ENCODE results near the gene ANKS1B. TPM values are rescaled to one million over a fixed set of nuclear protein-coding genes. Genes with fewer than 3 reads are reported as not detected.

Gene ANKS1B
- total RNA-seq, 1 experiment from 2014 or later: 0.61 TPM

DNA sequence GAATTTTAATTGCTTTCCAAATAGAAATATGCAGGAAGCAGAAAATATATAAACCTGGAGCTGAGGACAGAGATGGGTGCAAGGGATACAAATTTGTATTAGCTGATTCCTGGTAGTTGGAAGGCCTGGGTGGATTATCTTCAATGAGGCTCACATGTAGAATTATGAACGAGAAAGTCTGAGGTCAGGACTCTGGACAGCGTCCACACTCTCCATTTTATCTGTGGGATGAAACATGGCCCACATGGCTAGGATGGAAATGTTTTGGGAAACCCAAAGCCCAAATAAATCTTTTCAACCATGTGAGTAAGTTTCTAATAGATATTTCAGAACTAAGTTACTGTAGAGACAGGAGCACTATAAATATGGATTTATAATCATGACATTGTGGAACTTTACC lies 1083.5 kb downstream of the ANKS1B start:
- Mint-ChIP-seq H3K36me3 (ENCODE audit: insufficient read depth, unreplicated experiment) (no peaks in the 10 kb centered on the region), H3K27me3 (ENCODE audit: insufficient read depth, unreplicated experiment) (peaks cover 6% of the 10 kb centered on the region), H3K4me3 (ENCODE audit: unreplicated experiment) (no peak overlapping the region), H3K9me3 (ENCODE audit: unreplicated experiment) (no peaks in the 10 kb centered on the region), H3K4me1 (ENCODE audit: low read depth, unreplicated experiment) (no peaks in the 10 kb centered on the region), H3K27ac (ENCODE audit: unreplicated experiment) (no peak overlapping the region)
- Histone ChIP-seq H3K4me3 (ENCODE audit: low read depth, low read length) (no peak overlapping the region), H3K9me3 (no peaks in the 10 kb centered on the region), H3K36me3 (ENCODE audit: control insufficient read depth, insufficient read depth, low read length) (no peaks in the 10 kb centered on the region), H3K4me1 (no peaks in the 10 kb centered on the region), H3K27me3 (replicated peaks; ENCODE audit: control insufficient read depth, insufficient read depth, low read length) (no peaks in the 10 kb centered on the region)
- intact Hi-C loops (cut with micrococcal nuclease; ENCODE audit: unreplicated experiment): no loop called here
- ChIA-PET CTCF (no interaction called here), POLR2A (no interaction called here)
- DNase-seq: no peak
- BruUV-seq (replicated peaks): no TSS peak
- TF ChIP-seq, protein P1, sequence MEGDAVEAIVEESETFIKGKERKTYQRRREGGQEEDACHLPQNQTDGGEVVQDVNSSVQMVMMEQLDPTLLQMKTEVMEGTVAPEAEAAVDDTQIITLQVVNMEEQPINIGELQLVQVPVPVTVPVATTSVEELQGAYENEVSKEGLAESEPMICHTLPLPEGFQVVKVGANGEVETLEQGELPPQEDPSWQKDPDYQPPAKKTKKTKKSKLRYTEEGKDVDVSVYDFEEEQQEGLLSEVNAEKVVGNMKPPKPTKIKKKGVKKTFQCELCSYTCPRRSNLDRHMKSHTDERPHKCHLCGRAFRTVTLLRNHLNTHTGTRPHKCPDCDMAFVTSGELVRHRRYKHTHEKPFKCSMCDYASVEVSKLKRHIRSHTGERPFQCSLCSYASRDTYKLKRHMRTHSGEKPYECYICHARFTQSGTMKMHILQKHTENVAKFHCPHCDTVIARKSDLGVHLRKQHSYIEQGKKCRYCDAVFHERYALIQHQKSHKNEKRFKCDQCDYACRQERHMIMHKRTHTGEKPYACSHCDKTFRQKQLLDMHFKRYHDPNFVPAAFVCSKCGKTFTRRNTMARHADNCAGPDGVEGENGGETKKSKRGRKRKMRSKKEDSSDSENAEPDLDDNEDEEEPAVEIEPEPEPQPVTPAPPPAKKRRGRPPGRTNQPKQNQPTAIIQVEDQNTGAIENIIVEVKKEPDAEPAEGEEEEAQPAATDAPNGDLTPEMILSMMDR (IDR thresholded peaks at IDR 0.05; ENCODE audit: insufficient read depth in 1 of 2, low read depth in 1 of 2, low read length in 1 of 2, severe bottlenecking in 1 of 2, unreplicated experiment in 1 of 2): no peak

- Histone ChIP-seq H3K4me1 (no peaks in the 10 kb centered on the region), H3K27me3 (replicated peaks; ENCODE audit: control insufficient read depth, insufficient read depth, low read length) (no peaks in the 10 kb centered on the region), H3K4me3 (ENCODE audit: low read depth, low read length) (no peak overlapping the region), H3K9me3 (no peaks in the 10 kb centered on the region), H3K36me3 (ENCODE audit: control insufficient read depth, insufficient read depth, low read length) (no peaks in the 10 kb centered on the region)
- TF ChIP-seq, protein P1 (IDR thresholded peaks at IDR 0.05; ENCODE audit: insufficient read depth in 1 of 2, low read depth in 1 of 2, low read length in 1 of 2, severe bottlenecking in 1 of 2, unreplicated experiment in 1 of 2): no peak
- no peak overlapping the region for H3K4me3 Mint-ChIP-seq (ENCODE audit: unreplicated experiment)
- H3K27me3 Mint-ChIP-seq (ENCODE audit: insufficient read depth, unreplicated experiment): peaks cover 19% of the 10 kb centered on the region
- no TSS peak for BruUV-seq (replicated peaks)
- no peaks in the 10 kb centered on the region for H3K4me1 Mint-ChIP-seq (ENCODE audit: low read depth, unreplicated experiment)
- intact Hi-C loops (cut with micrococcal nuclease; ENCODE audit: unreplicated experiment): no loop called here
- DNase-seq: peak in 1 of 2 experiments; percentile 3
- H3K36me3 Mint-ChIP-seq (ENCODE audit: insufficient read depth, unreplicated experiment): no peaks in the 10 kb centered on the region
- POLR2A ChIA-PET: no interaction called here
- H3K9me3 Mint-ChIP-seq (ENCODE audit: unreplicated experiment): no peaks in the 10 kb centered on the region
- H3K27ac Mint-ChIP-seq (ENCODE audit: unreplicated experiment): no peak overlapping the region
- CTCF ChIA-PET: no interaction called here
Measured at GRCh38 chr12:98896938-98897337, 1087.8 kb downstream of the ANKS1B start.

DNA sequence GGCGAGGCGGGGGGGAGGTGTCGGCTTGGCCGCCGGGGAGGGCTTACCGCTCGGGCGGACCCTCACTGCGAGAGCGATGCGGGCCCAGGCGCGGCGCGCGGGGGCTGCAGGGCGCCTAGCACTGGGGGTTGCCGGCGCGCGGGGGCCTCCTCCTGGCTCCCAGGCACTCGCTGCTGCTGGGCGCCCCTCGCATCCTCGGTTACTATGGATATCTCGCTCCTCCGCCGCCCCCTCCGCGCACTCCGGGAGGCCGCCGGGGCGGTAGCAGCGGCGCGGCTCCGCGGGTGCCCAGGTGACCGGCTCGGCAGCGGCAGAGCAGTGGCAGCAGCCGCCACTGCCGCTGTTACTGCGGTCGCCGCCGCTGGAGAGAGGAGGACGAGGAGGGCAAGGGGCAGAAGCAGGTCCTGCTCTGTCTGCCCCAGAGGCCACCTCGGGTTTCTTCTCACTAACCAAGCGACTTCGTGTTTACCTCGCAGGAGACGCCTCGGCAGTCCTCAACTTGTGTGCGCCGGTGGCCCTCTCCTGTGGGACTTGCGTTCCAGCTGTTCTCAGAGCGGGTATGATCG lies 1089.6 kb downstream of the ANKS1B start:
- Mint-ChIP-seq H3K27me3 (ENCODE audit: insufficient read depth, unreplicated experiment) (peaks cover 16% of the 10 kb centered on the region), H3K36me3 (ENCODE audit: insufficient read depth, unreplicated experiment) (no peaks in the 10 kb centered on the region), H3K9me3 (ENCODE audit: unreplicated experiment) (no peaks in the 10 kb centered on the region), H3K4me3 (ENCODE audit: unreplicated experiment) (no peak overlapping the region), H3K4me1 (ENCODE audit: low read depth, unreplicated experiment) (no peaks in the 10 kb centered on the region), H3K27ac (ENCODE audit: unreplicated experiment) (no peak overlapping the region)
- no peak overlapping the region for H3K4me3 ChIP-seq (ENCODE audit: low read depth, low read length)
- TF ChIP-seq, protein P1 (IDR thresholded peaks at IDR 0.05; ENCODE audit: insufficient read depth in 1 of 2, low read depth in 1 of 2, low read length in 1 of 2, severe bottlenecking in 1 of 2, unreplicated experiment in 1 of 2): no peak
- POLR2A ChIA-PET: no interaction called here
- CTCF ChIA-PET: no interaction called here
- DNase-seq: no peak
- intact Hi-C loops (cut with micrococcal nuclease; ENCODE audit: unreplicated experiment): no loop called here
- no peaks in the 10 kb centered on the region for H3K4me1 ChIP-seq
- no TSS peak for BruUV-seq (replicated peaks)
- no peaks in the 10 kb centered on the region for H3K27me3 ChIP-seq (replicated peaks; ENCODE audit: control insufficient read depth, insufficient read depth, low read length)
- H3K36me3 ChIP-seq (ENCODE audit: control insufficient read depth, insufficient read depth, low read length): no peaks in the 10 kb centered on the region
- no peaks in the 10 kb centered on the region for H3K9me3 ChIP-seq

Measured in Caco-2 (cell line).